Frontal cortex (tissue), 4 donors: ENCODE results near the gene CLPTM1L. TPM values are rescaled to one million over a fixed set of nuclear protein-coding genes. Genes with fewer than 3 reads are reported as not detected.
"Not testable (repeated sequence)": the region's sequence is repeated elsewhere in the genome, so short reads cannot be mapped to it uniquely, and the experiment has no call there.

Source experiments
- DNase-seq, 2 donors: peaks; one replicate each; pipeline ENCODE4 v3.0.0; 2012; ENCODE audit warnings: low spot score in 2 of 2
- FAIRE-seq: peaks from 2 replicates; lab custom pipeline; 2012; peaks lifted over from hg19 to GRCh38; lab: Jason Lieb, UNC
- total RNA-seq: library from RNA; depleted of rRNA; stranded (reverse); fragments of >200 nt; gene quantifications from one replicate; pipeline ENCODE4 v1.2.3, GENCODE V29; 2014
- donor health status: control.
- donor health status: control.
- donor health status: control.

Gene CLPTM1L
- total RNA-seq, 1 donor from 2014 or later, result 104 TPM

GRCh38 chr5:1330847-1331831, 13.8 kb downstream of the CLPTM1L start:
- no peak for DNase-seq
- no peak for FAIRE-seq

- DNase-seq, result peak; percentile 62 to 71
- no peak for FAIRE-seq
These were observed 14.6 kb downstream of the CLPTM1L start for GRCh38 chr5:1330146-1330846.

GRCh38 chr5:1329111-1329579, 15.8 kb downstream of the CLPTM1L start:
- no peak for FAIRE-seq
- no peak for DNase-seq

GRCh38 chr5:1328237-1329110, 16.4 kb downstream of the CLPTM1L start:
- FAIRE-seq, DNase-seq: not testable (repeated sequence)

- not testable (repeated sequence) for FAIRE-seq, DNase-seq
These were observed 17.8 kb downstream of the CLPTM1L start for GRCh38 chr5:1326901-1327756.

- FAIRE-seq, DNase-seq: not testable (repeated sequence)
These were observed 18.4 kb downstream of the CLPTM1L start for GRCh38 chr5:1326532-1326875.

GRCh38 chr5:1325870-1326531, 18.9 kb downstream of the CLPTM1L start:
- FAIRE-seq (no peak), DNase-seq (no peak)

- DNase-seq, result no peak
- no peak for FAIRE-seq
These were observed 19.6 kb downstream of the CLPTM1L start for GRCh38 chr5:1325191-1325741.

- DNase-seq, result no peak
- FAIRE-seq, result no peak
These were observed 20.1 kb downstream of the CLPTM1L start for GRCh38 chr5:1324719-1325190.

GRCh38 chr5:1324301-1324700, 20.6 kb downstream of the CLPTM1L start:
- FAIRE-seq, result no peak
- no peak for DNase-seq

GRCh38 chr5:1323803-1324173, 21.1 kb downstream of the CLPTM1L start:
- DNase-seq (no peak), FAIRE-seq (no peak)

GRCh38 chr5:1322955-1323802, 21.7 kb downstream of the CLPTM1L start:
- no peak for FAIRE-seq

GRCh38 chr5:1322036-1322900, 22.6 kb downstream of the CLPTM1L start:
- DNase-seq, result no peak

More at GRCh38 chr5:1322955-1323802, 21.7 kb downstream of the CLPTM1L start:
- no peak for DNase-seq

GRCh38 chr5:1321576-1321975, 23.3 kb downstream of the CLPTM1L start:
- no peak for FAIRE-seq
- DNase-seq, result no peak

More at GRCh38 chr5:1322036-1322900, 22.6 kb downstream of the CLPTM1L start:
- no peak for FAIRE-seq

GRCh38 chr5:1320436-1321344, 24.2 kb downstream of the CLPTM1L start:
- FAIRE-seq (no peak), DNase-seq (no peak)
